Measurements from ENCODE around the gene DDX59. TPM values are rescaled to one million over a fixed set of nuclear protein-coding genes. Genes with fewer than 3 reads are reported as not detected.

The DDX59 gene
- total RNA-seq, 2 donors from 2014 or later: 19.5 to 28.1 TPM

- intact Hi-C loops (cut with DNase I): no loop called here
- H3K36me3 ChIP-seq: no peaks in the 10 kb centered on the region
- no peak overlapping the region for H3K4me3 ChIP-seq
- 93% methylated on average over 5 of the region's 5 CpGs for WGBS
- no peaks in the 10 kb centered on the region for H3K9me3 ChIP-seq
- TF ChIP-seq CTCF (IDR thresholded peaks at IDR 0.05) (no peak), POLR2AphosphoS5 (IDR thresholded peaks at IDR 0.05) (no peak), POLR2A (IDR thresholded peaks at IDR 0.05) (no peak)
- DNase-seq (ENCODE audit: low spot score): no peak
- H3K4me1 ChIP-seq (replicated peaks): no peaks in the 10 kb centered on the region
- H3K27ac ChIP-seq: no peak overlapping the region
- H3K27me3 ChIP-seq (replicated peaks; ENCODE audit: insufficient read depth): no peaks in the 10 kb centered on the region
Observed at GRCh38 chr1:200654660-200655059, 15.0 kb downstream of the DDX59 start.

- intact Hi-C loops (cut with DNase I): no loop called here
- Histone ChIP-seq H3K4me3 (no peak overlapping the region), H3K27ac (no peak overlapping the region), H3K36me3 (peaks cover 0 to 7% of the 10 kb centered on the region in 2 donors), H3K9me3 (no peaks in the 10 kb centered on the region), H3K27me3 (replicated peaks; ENCODE audit: insufficient read depth) (no peaks in the 10 kb centered on the region), H3K4me1 (replicated peaks) (no peaks in the 10 kb centered on the region)
- no peak for DNase-seq (ENCODE audit: low spot score)
- WGBS: 73% methylated on average over 5 of the region's 5 CpGs
- no peak for TF ChIP-seq POLR2AphosphoS5 (IDR thresholded peaks at IDR 0.05)
- TF ChIP-seq POLR2A (IDR thresholded peaks at IDR 0.05): no peak
- TF ChIP-seq CTCF (IDR thresholded peaks at IDR 0.05): no peak
Observed at GRCh38 chr1:200653022-200653462, 16.7 kb downstream of the DDX59 start.

GRCh38 chr1:200652378-200652777 lies 17.3 kb downstream of the DDX59 start:
- WGBS: 95% methylated on average over 1 of the region's 1 CpG

GRCh38 chr1:200646515-200646914 lies 23.2 kb downstream of the DDX59 start:
- intact Hi-C loops (cut with DNase I): no loop called here
- H3K4me3 ChIP-seq: no peak overlapping the region
- no peaks in the 10 kb centered on the region for H3K4me1 ChIP-seq (replicated peaks)
- WGBS: 95% methylated on average over 4 of the region's 4 CpGs
- H3K27ac ChIP-seq: no peak overlapping the region
- no peaks in the 10 kb centered on the region for H3K9me3 ChIP-seq
- no peak for DNase-seq (ENCODE audit: low spot score)
- peaks cover 0 to 7% of the 10 kb centered on the region in 2 donors for H3K36me3 ChIP-seq
- H3K27me3 ChIP-seq (replicated peaks; ENCODE audit: insufficient read depth): no peaks in the 10 kb centered on the region
- TF ChIP-seq CTCF (IDR thresholded peaks at IDR 0.05): no peak
- TF ChIP-seq POLR2AphosphoS5 (IDR thresholded peaks at IDR 0.05): no peak
- TF ChIP-seq POLR2A (IDR thresholded peaks at IDR 0.05): no peak

More at GRCh38 chr1:200652378-200652777, 17.3 kb downstream of the DDX59 start:
- Histone ChIP-seq H3K27ac (no peak overlapping the region), H3K27me3 (replicated peaks; ENCODE audit: insufficient read depth) (no peaks in the 10 kb centered on the region), H3K4me3 (no peak overlapping the region), H3K36me3 (peaks cover 0 to 7% of the 10 kb centered on the region in 2 donors), H3K9me3 (no peaks in the 10 kb centered on the region), H3K4me1 (replicated peaks) (no peaks in the 10 kb centered on the region)
- intact Hi-C loops (cut with DNase I): no loop called here
- DNase-seq (ENCODE audit: low spot score): no peak
- no peak for TF ChIP-seq POLR2AphosphoS5 (IDR thresholded peaks at IDR 0.05)
- no peak for TF ChIP-seq POLR2A (IDR thresholded peaks at IDR 0.05)
- no peak for TF ChIP-seq CTCF (IDR thresholded peaks at IDR 0.05)

- no peak for TF ChIP-seq POLR2A (IDR thresholded peaks at IDR 0.05)
- no peak for TF ChIP-seq POLR2AphosphoS5 (IDR thresholded peaks at IDR 0.05)
- no peak for TF ChIP-seq CTCF (IDR thresholded peaks at IDR 0.05)
- DNase-seq (ENCODE audit: low spot score): no peak
- H3K9me3 ChIP-seq: no peaks in the 10 kb centered on the region
- no peaks in the 10 kb centered on the region for H3K4me1 ChIP-seq (replicated peaks)
- intact Hi-C loops (cut with DNase I): no loop called here
- H3K27ac ChIP-seq: no peak overlapping the region
- no peaks in the 10 kb centered on the region for H3K27me3 ChIP-seq (replicated peaks; ENCODE audit: insufficient read depth)
- peaks cover 0 to 7% of the 10 kb centered on the region in 2 donors for H3K36me3 ChIP-seq
- H3K4me3 ChIP-seq: no peak overlapping the region
Observed at GRCh38 chr1:200644021-200644420, 25.7 kb downstream of the DDX59 start.

Data from prostate gland (tissue), 2 donors.